ENCODE data around the gene ERLIN1. TPM values are rescaled to one million over a fixed set of nuclear protein-coding genes. Genes with fewer than 3 reads are reported as not detected.

ERLIN1 gene
- total RNA-seq (2014; rRNA removed) (13.5 and 15.1 TPM in 2 replicates), Bru-seq, nascent RNA (percentile 62 among the genes with signal in this experiment), BruChase-seq, experiment 1, labeled RNA remaining after a 6-hour chase (percentile 69 among the genes with signal in this experiment), BruChase-seq, experiment 2, labeled RNA remaining after a 2-hour chase (percentile 64 among the genes with signal in this experiment)
- long read RNA-seq, full-length matches to known transcripts = 42 of 65 reads
- long read RNA-seq, partial matches to known transcripts = 5 of 65 reads
- long read RNA-seq, other reads (novel, unspliced or antisense) = 18 of 65 reads

GRCh38 chr10:100185364-100186252 lies at the start of gene ERLIN1:
Gene ERLIN1, minus strand, starts transcription at chr10:100186029. Its CDS starts 403 bp downstream, at chr10:100185626.
- Histone ChIP-seq H4K20me1 (ENCODE audit: low read length) (no peaks in the 10 kb centered on the region), H3K36me3 (ENCODE audit: low read depth, low read length) (peaks cover 5% of the 10 kb centered on the region; the same call in 1 of the 2 replicates), H3K4me2 (ENCODE audit: low read length) (peak within 1 kb of the TSS; percentile 94), H3K9me2 (replicated peaks; ENCODE audit: low read length) (no peaks in the 10 kb centered on the region), H3K79me2 (ENCODE audit: low read length) (peaks cover 68% of the 10 kb centered on the region), H2AFZ (ENCODE audit: low read length) (peak within 1 kb of the TSS; percentile 75), H3K27me3 (ENCODE audit: low read length) (no peaks in the 10 kb centered on the region), H3F3A (ENCODE audit: low read length, unreplicated experiment) (no peaks in the 10 kb centered on the region), H3K9me3 (ENCODE audit: low read length) (no peaks in the 10 kb centered on the region), H3K27ac (ENCODE audit: low read length) (peak within 1 kb of the TSS; percentile 61), H3K9ac (ENCODE audit: low read length) (peak within 1 kb of the TSS; percentile 91), H3K4me1 (ENCODE audit: insufficient read depth, low read length) (peaks cover 33% of the 10 kb centered on the region), H3K4me3 (ENCODE audit: low read length) (peak within 1 kb of the TSS; percentile 83)
- peak; percentile 89 for DNase-seq
- POLR2A ChIA-PET (ENCODE audit: unreplicated experiment) = no interaction called here
- TSS peak; percentile 42 for BruUV-seq (replicated peaks)
- peak; percentile 85 for ATAC-seq
- CTCF ChIA-PET = no interaction called here
- TF ChIP-seq CTCF (conservative IDR thresholded peaks at IDR 0.05; ENCODE audit: low read depth, low read length) (no peak), EZH2phosphoT487 (IDR thresholded peaks at IDR 0.05; ENCODE audit: borderline replicate concordance, low read length) (no peak), EZH2 (IDR thresholded peaks at IDR 0.05; ENCODE audit: low read length, unreplicated experiment) (no peak)
- intact Hi-C loops (cut with micrococcal nuclease) = no loop called here

- intact Hi-C loops (cut with micrococcal nuclease) = no loop called here
- ATAC-seq (no peak), DNase-seq (no peak)
- H3K79me2 ChIP-seq (ENCODE audit: low read length) = peaks cover 22% of the 10 kb centered on the region
- H3K36me3 ChIP-seq (ENCODE audit: low read depth, low read length) = no peaks in the 10 kb centered on the region; the same call in 1 of the 2 replicates
- no TSS peak for BruUV-seq (replicated peaks)
- POLR2A ChIA-PET (ENCODE audit: unreplicated experiment) = no interaction called here
- no peak overlapping the region for H2AFZ ChIP-seq (ENCODE audit: low read length)
- H3K27me3 ChIP-seq (ENCODE audit: low read length) = no peaks in the 10 kb centered on the region
- no peak overlapping the region for H3K4me3 ChIP-seq (ENCODE audit: low read length)
- no peak overlapping the region for H3K27ac ChIP-seq (ENCODE audit: low read length)
- no peak overlapping the region for H3K9ac ChIP-seq (ENCODE audit: low read length)
- CTCF ChIA-PET = no interaction called here
- H3K4me2 ChIP-seq (ENCODE audit: low read length) = no peak overlapping the region
- no peaks in the 10 kb centered on the region for H3K9me3 ChIP-seq (ENCODE audit: low read length)
- H3F3A ChIP-seq (ENCODE audit: low read length, unreplicated experiment) = no peaks in the 10 kb centered on the region
- TF ChIP-seq EZH2phosphoT487 (IDR thresholded peaks at IDR 0.05; ENCODE audit: borderline replicate concordance, low read length) (no peak), EZH2 (IDR thresholded peaks at IDR 0.05; ENCODE audit: low read length, unreplicated experiment) (no peak), CTCF (conservative IDR thresholded peaks at IDR 0.05; ENCODE audit: low read depth, low read length) (no peak)
- no peaks in the 10 kb centered on the region for H3K9me2 ChIP-seq (replicated peaks; ENCODE audit: low read length)
- H4K20me1 ChIP-seq (ENCODE audit: low read length) = no peaks in the 10 kb centered on the region
- H3K4me1 ChIP-seq (ENCODE audit: insufficient read depth, low read length) = 0 out of 2 replicates have a peak, but pooled peaks cover 3% of the 10 kb centered on the region
These were observed 46.3 kb upstream of the ERLIN1 start for GRCh38 chr10:100232101-100232500.
